NCI-H526 treated with DMSO at 0.1 percent for 48 hours (cell line): Measurements from ENCODE around the gene ZBTB22.

ENCODE experiments used
- DNase-seq: peaks from one replicate; lab custom pipeline; 2025; lab: John Stamatoyannopoulos, UW

Gene ZBTB22

DNA sequence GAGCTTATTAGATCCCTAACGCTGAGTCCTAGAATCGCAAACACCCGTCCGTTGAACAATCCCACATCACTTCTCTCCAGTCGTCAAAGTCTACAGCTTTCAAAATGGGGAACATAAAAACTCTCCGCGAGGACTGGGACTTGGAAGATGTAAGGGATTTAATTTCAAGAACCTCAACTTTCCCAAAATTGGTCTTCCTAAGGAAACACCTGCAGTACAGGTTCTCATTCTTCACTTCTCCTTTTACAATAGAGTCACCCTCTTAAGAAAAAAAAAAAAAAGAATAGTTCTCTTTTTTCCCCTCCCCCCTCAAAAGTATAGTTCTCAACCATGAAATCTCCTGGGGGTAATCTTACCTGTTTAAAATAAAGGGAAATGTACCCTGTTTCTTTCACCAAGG lies 6.6 kb upstream of the ZBTB22 start:
- no peak for DNase-seq

- peak; percentile 70 for DNase-seq
These were observed 6.0 kb upstream of the ZBTB22 start for GRCh38 chr6:33323623-33323948.

DNA sequence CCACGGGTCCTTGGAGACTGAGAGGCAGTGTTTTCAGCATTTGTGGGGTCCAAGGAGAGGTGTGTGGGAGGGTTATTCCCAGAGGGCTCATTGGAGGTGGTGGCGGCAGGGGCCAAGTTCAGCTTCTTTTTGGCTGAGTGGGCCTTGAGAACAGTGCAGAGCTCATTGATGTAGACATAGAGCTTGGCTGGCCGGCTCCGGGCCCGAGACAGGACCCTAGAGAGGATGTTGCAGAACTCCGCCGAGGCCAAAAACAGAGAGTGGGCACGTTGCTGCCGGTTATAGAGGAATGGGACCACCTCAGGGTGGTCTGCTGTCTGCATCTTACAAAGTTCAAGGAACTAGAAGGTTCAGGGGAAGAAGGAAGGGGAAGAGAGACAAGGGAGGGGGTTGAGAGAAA lies 3.7 kb upstream of the ZBTB22 start:
- no peak for DNase-seq

GRCh38 chr6:33320315-33321181 lies 3.0 kb upstream of the ZBTB22 start:
- no peak for DNase-seq

- DNase-seq = no peak
These were observed 2.4 kb upstream of the ZBTB22 start for GRCh38 chr6:33319939-33320314.

GRCh38 chr6:33318426-33319073 lies 1.0 kb upstream of the ZBTB22 start:
- DNase-seq = no peak

- no peak for DNase-seq
These were observed 200 bp downstream of the ZBTB22 start for GRCh38 chr6:33317419-33317668.

DNA sequence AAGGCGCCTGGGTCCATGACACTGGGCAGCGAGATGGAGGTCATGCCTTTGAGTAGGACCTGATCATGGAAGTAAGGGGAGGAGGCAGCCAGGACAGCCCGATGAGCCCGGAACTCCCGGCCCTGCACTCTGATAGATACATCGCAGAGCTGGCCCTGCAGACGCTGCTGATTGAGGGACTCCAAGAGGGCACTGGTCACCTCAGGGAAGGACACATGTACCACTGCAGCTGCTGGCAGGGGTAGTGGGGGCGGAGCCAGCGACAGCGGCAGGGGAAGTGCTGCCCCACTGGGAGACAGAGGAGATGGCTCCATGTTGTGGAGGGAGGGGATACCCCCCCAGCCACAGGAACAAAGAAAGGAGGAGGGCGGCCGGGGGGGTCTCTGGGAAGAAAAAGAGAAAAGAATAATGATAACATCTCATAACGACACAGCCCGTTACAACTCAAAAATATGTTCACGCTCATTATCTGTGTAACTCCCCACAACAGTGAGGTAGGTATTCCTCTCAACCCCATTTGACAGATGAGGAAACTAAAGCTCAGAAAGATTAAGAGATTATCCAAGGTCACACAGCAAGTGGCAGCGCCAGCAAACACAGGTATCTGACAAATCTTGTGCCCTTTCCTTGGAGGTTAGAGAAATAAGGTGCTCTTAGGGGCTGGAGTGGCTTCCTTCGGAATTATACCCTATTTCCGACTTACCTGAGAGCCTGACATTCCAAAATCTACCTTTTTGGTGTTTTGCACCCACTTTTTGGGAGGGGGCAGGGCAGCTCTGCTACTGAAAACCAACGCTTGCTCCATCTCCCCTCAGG lies 733 bp downstream of the ZBTB22 start:
- no peak for DNase-seq

GRCh38 chr6:33315793-33316602 lies 1.5 kb downstream of the ZBTB22 start:
- no peak for DNase-seq

GRCh38 chr6:33314943-33315792 lies 2.4 kb downstream of the ZBTB22 start:
- peak; percentile 64 for DNase-seq

DNA sequence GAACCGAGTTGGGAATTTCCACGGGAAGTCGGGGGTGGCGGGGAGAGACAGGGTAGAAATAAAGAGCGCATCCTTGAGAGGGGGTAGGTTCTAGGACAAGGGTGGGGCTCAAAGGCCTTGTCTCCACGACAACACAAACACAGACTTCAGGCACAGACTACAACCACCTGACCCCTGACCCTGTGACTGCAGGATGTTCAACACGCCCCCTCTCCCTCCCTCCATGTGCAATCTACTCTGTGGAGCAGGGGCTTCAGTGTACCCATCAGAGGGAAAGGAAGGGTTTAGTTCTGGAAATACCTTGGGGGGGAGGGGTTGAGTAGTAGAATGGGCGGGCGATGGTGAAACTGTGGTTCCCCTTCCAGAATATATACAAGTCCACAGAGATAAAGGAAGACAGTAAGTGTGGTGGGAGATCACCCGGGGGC lies 3.0 kb downstream of the ZBTB22 start:
- peak; percentile 43 for DNase-seq

DNA sequence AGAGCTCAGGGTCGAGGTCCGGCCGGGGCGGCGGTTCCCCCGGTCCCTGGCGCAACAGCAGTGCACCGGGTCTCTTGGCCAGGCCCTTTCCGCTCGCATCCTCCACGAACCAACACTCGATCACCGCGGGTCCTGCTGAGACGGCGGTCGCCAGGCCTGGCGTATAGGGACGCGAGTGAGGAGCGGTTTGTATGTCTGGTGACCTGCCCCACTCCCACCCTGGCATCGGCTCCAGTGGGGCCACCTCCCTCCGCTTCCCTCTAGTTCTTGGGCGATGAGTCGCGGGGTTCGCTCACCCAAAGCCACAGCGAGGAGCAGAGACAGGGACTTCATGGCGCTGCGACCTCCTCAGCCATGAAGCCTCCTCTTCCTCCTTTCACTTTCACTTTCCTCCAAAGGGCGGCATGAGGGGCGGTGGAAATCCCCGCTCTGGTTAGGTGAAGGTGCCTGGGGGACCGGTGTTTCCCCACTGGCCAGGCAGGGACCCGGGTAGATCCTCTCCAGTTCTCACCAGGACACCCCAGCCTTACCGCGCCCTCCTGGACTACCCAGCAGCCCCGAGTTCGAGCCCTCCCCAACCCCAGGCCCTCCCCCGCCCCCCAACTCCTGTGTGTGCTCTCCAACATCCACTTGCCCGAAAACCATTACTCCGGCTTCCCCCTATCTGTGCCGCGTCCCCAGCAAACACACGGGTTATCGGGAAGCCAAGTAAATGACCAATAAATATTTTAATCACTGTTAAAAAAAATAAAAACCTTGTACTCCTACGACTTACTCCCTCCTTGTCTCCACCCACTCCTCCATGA lies 3.6 kb downstream of the ZBTB22 start, which contains the start of gene TAPBP:
TAPBP (minus strand) TSS at position 370 of the 806 bp plus-strand sequence; CDS start at position 333, 37 bp downstream.
- DNase-seq = peak; percentile 65

DNA sequence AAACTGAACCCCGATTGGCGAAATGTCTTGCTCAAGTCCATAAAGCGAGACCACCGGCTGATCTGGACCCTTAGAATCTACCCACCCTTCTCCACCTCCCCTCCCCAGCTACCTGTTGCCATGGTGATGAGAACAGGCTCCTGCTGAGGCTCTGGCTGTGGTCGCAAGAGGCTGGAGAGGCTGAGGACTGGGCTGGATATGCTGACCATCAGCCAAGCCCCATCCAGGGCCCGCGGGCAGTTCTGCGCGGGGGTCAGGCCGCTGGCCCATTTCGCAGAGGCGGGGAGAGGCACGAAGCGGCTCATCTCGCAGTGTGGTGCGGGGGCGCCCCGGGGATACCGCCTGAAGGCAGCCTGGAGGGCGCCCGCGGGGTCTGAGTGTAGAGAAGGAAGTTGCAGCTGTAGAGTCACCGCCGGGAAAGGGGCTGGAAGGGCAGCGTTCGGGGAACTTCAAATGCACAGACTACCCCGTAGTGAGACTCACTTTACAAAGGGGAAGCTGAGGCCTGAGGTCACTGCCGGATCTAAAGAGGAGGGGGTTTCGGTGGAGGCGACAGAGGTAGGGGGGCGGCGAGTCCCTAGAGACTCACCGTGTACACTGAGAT lies 4.3 kb downstream of the ZBTB22 start:
- peak; percentile 55 for DNase-seq

DNA sequence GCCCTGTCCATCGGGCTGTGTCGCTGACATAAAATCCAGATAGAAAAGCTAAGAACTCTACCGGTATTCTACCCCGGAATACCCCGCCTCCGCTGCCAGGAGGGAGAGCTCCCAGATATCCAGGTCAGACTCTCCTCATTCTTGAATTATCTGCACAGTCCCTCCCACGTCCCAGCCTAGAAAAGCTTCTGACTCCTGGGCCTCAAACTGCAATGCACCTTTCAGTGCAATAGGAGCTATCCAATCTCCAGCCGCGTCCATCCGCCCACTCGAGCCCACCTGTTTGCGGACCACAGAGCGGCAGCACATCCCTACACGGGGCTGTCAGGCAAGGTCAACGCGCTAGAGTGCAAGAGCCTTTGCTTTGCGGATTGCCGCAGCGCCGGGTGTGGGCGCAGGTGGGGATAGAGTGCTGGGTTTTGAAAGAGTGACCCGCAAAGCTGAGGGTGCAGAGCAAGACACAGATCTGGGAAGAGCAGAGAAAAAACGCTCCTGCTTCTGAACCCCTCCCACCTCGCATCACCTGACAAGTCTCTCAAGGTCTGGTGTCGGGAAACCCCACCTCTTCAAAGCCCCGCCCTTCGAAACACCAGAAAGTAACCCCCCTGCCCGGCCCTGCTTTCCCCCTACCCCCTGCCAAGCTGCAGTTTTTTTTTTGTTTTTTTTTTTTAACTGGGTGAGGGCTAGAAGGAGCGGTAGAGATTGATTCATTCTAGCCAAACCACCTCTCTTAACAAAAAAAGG lies 5.0 kb downstream of the ZBTB22 start:
- DNase-seq = peak; percentile 82

- DNase-seq = no peak
These were observed 11.2 kb downstream of the ZBTB22 start for GRCh38 chr6:33306356-33306755.

- DNase-seq = no peak
These were observed 12.5 kb downstream of the ZBTB22 start for GRCh38 chr6:33305052-33305451.

DNA sequence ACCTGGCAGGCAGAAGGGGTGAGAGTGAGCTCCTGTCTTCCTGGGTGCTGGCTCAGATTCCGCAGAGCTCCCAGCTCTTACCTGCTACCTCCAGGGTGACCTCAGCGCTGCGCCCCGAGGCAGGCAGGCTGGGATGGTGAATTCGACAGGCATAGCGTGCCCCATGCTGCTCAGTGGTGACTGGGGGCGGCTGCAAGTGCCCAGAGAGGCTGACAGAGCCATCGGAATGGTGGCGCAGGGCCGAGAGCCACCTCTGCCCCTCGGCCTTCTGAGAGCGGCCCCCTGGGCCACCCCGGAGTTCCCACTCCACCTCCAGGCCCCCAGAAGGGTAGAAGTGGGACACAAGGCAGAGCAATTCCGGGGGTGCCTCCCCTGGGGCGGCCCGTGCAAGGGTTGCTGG lies 13.3 kb downstream of the ZBTB22 start:
- DNase-seq = no peak

DNA sequence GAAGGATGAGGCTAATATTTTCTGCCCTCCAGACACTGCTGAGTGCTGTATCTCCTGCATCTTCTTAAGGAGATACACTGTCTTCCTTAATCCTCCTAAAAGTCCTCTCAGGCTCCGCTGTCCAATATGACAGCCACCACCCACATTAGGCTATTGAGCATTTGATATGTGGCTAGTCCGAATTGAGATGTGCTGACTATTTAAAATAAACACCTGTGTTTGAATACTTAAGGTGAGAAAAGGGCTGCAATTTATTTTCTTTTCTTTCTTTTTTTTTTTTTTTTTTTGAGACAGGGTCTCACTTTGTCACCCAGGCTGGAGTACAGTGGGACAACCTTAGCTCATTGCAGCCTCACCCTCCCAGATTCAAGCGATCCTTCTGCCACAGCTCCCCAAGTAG lies 15.7 kb downstream of the ZBTB22 start:
- no peak for DNase-seq
